Right lobe of liver (tissue), 4 donors: ENCODE measurements around the gene TAOK1.

Source experiments
- POLR2A ChIP-seq: fragments of 450-650 bp; IDR thresholded peaks from one replicate; pipeline ENCODE4 v1.6.1; 2017; ENCODE audit warnings: antibody characterized with exemption, mild to moderate bottlenecking
- TF ChIP-seq, protein P1 (sequence below), 4 donors: fragments of 200-600 bp in 3 of 4; fragments of 450-650 bp in 1 of 4; IDR thresholded peaks; one replicate each; pipeline versions ENCODE4 v1.5.1 to v1.8.0; 2016 to 2022; ENCODE audit warnings: antibody characterized with exemption in 4 of 4, mild to moderate bottlenecking in 2 of 4
- donor health status: DM: no; HTN: no; CAD: no.
- donor health status: DM: no; HTN: no; CAD: no.
- donor health status: DM: no; HTN: yes; CAD: no.

DNA sequence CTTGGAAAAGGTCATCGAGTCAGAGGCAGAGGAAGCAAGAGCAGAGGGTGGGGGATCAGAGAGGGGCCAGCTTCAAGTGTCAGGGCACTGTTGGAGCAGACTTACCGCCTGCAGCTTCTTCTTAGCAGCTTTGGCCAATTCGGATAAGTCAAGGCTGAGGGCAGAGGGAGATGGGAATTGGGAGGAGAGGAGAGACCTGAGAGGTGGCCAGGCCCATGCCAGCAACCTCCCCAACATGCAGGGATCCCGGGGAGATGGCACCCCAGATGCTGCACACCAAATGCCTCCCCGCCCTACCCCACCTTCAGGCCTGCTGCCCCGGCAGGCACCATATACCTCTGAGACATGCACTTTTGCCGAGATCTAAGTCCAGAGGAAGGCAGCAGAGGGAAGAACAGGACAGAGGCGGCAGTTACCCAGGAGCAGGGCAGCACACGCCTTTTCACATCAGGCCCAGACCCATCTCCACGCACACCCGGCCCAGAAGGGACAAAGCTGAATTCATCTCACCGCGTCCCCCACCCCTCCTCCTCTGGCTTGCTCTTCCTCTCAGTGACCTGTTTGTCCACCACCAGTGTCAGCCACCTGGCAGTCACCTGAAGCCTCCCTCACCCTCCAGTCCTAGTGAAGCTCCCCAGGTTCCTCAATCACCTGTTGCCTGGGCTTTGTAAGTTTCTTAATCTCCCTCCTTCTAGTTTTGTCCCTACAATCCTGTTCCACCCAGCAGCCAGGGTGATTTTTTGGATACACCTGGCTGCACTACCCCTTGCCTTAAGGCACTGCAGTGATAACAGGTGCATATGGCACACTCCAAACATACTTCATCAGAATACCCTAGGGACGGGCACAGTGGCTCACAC lies 188.7 kb downstream of the TAOK1 start:
- TF ChIP-seq, protein P1, sequence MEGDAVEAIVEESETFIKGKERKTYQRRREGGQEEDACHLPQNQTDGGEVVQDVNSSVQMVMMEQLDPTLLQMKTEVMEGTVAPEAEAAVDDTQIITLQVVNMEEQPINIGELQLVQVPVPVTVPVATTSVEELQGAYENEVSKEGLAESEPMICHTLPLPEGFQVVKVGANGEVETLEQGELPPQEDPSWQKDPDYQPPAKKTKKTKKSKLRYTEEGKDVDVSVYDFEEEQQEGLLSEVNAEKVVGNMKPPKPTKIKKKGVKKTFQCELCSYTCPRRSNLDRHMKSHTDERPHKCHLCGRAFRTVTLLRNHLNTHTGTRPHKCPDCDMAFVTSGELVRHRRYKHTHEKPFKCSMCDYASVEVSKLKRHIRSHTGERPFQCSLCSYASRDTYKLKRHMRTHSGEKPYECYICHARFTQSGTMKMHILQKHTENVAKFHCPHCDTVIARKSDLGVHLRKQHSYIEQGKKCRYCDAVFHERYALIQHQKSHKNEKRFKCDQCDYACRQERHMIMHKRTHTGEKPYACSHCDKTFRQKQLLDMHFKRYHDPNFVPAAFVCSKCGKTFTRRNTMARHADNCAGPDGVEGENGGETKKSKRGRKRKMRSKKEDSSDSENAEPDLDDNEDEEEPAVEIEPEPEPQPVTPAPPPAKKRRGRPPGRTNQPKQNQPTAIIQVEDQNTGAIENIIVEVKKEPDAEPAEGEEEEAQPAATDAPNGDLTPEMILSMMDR (IDR thresholded peaks at IDR 0.05), result no peak
- no peak for TF ChIP-seq POLR2A
